Keratinocyte (primary cell): ENCODE results near the gene TENT4A. TPM values are rescaled to one million over a fixed set of nuclear protein-coding genes. Genes with fewer than 3 reads are reported as not detected.

Source experiments
- DNase-seq: peaks from one replicate; pipeline ENCODE4 v3.0.0-alpha.2; 2011; ENCODE audit warnings: low read depth, missing footprints, low spot score
- FAIRE-seq: peaks from 2 replicates; lab custom pipeline; 2011; peaks lifted over from hg19 to GRCh38; lab: Jason Lieb, UNC
- H2AFZ ChIP-seq: 2 replicates; pipeline ENCODE4 v1.6.0; 2012; ENCODE audit warnings: low read length, control low read depth, inconsistent platforms; ENCODE audit not compliant: control insufficient read depth
- H3K27ac ChIP-seq: 2 replicates; pipeline ENCODE4 v1.5.1; 2011; ENCODE audit warnings: low read length; ENCODE audit not compliant: control insufficient read depth, insufficient read depth
- H3K27me3 ChIP-seq: 3 replicates; pipeline ENCODE4 v1.6.0; 2011; ENCODE audit warnings: low read length; ENCODE audit not compliant: control insufficient read depth, insufficient read depth; ENCODE audit errors: extremely low read depth
- H3K36me3 ChIP-seq, 2 experiments: 2 replicates in 1 of 2; 3 replicates in 1 of 2; pipeline ENCODE4 v1.5.1; 2011; ENCODE audit warnings: low read length in 2 of 2, mild to moderate bottlenecking in 1 of 2; ENCODE audit not compliant: control insufficient read depth in 2 of 2, insufficient read depth in 2 of 2; ENCODE audit errors: extremely low read depth in 1 of 2
- H3K4me1 ChIP-seq: 3 replicates; pipeline ENCODE4 v1.5.1; 2011; ENCODE audit warnings: low read length; ENCODE audit not compliant: control insufficient read depth, insufficient read depth; ENCODE audit errors: extremely low read depth
- H3K4me2 ChIP-seq: 3 replicates; pipeline ENCODE4 v1.6.0; 2011; ENCODE audit warnings: low read depth, low read length; ENCODE audit not compliant: control insufficient read depth, insufficient read depth; ENCODE audit errors: extremely low read depth
- H3K4me3 ChIP-seq, 3 experiments: fragments of 200-600 bp in 1 of 3; sonication (generic) in 1 of 3; 2 replicates in 2 of 3; 3 replicates in 1 of 3; pipeline ENCODE4 v1.5.1; 2011 to 2016; ENCODE audit warnings: low read length in 3 of 3, mild to moderate bottlenecking in 3 of 3, control low read depth in 2 of 3, inconsistent platforms in 1 of 3, low read depth in 1 of 3, mixed read lengths in 1 of 3, mixed run types in 1 of 3, moderate library complexity in 1 of 3; ENCODE audit not compliant: control insufficient read depth in 2 of 3, insufficient read depth in 2 of 3; ENCODE audit errors: extremely low read depth in 1 of 3
- H3K79me2 ChIP-seq: 2 replicates; pipeline ENCODE4 v1.6.0; 2012; ENCODE audit warnings: low read length; ENCODE audit not compliant: control insufficient read depth, insufficient read depth
- H3K9ac ChIP-seq: 3 replicates; pipeline ENCODE4 v1.6.0; 2011; ENCODE audit warnings: low read length; ENCODE audit not compliant: control insufficient read depth, insufficient read depth; ENCODE audit errors: extremely low read depth
- H3K9me1 ChIP-seq: 3 replicates; pipeline ENCODE4 v1.6.0; 2011; ENCODE audit warnings: low read length; ENCODE audit not compliant: control insufficient read depth, insufficient read depth; ENCODE audit errors: extremely low read depth
- H3K9me3 ChIP-seq: 2 replicates; pipeline ENCODE4 v1.5.1; 2012; ENCODE audit warnings: low read depth, low read length; ENCODE audit not compliant: control insufficient read depth
- H4K20me1 ChIP-seq: 3 replicates; pipeline ENCODE4 v1.6.0; 2011; ENCODE audit warnings: low read length; ENCODE audit not compliant: control insufficient read depth, insufficient read depth; ENCODE audit errors: extremely low read depth
- EZH2 ChIP-seq: IDR thresholded peaks from one replicate; pipeline ENCODE4 v1.6.1; 2012; ENCODE audit warnings: inconsistent platforms, mild to moderate bottlenecking, low read length, moderate library complexity
- dilution Hi-C: fragments of 300-500 bp; cut with MboI; formaldehyde crosslinking; loops from one replicate; pipeline ENCODE4 v1.7.0; 2020; ENCODE audit warnings: low sequenced_read_pairs; ENCODE audit not compliant: extremely low pct_ligation_motif_present
- polyA plus RNA-seq, 5 experiments: library from polyadenylated mRNA; depleted of rRNA in 3 of 5; stranded (reverse) in 3 of 5; stranded (forward) in 1 of 5; unstranded in 1 of 5; fragments of >200 nt; gene quantifications; 1 replicate in 1 of 5; 2 replicates in 3 of 5; 3 replicates in 1 of 5; pipeline versions ENCODE4 v1.2.1 to v1.2.3, GENCODE V29; 2011 to 2012; ENCODE audit warnings: missing spikeins in 2 of 5, low read depth in 1 of 5, low replicate concordance in 1 of 5
- TF ChIP-seq, protein P1 (sequence below), 3 experiments: IDR thresholded peaks in 1 of 3; conservative IDR thresholded peaks in 1 of 3; optimal IDR thresholded peaks in 1 of 3; 2 replicates in 2 of 3; 3 replicates in 1 of 3; pipeline versions ENCODE3 to v1.5.1; 2011; ENCODE audit warnings: low read length in 3 of 3, mild to moderate bottlenecking in 3 of 3, moderate library complexity in 2 of 3, control low read depth in 1 of 3, inconsistent platforms in 1 of 3; ENCODE audit not compliant: insufficient read depth in 2 of 3; ENCODE audit errors: extremely low read depth in 1 of 3

TENT4A gene
- polyA plus RNA-seq, 1 donor (not counting 4 experiments of a cell fraction or from before 2014, with no cell fraction given), result 5.9 TPM

DNA sequence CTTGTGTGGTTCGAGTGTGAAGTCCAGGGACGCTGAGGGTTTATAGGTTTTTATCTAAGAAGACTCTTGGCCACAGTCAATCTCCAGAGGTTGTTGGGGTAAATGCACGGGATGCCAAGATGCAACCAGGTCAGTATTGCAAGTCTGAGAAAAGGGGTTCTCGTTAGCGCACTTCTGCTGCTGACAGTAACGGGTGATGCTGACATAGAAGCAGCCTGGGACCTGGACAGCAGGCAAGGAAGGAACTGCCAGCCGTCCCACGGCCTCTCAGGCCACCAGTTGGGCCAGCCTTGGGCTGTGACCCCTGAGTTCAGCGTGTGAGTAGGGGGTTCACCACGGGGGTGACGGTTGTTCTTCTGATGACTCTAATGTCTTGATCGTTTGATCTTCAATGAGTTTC, 39.0 kb downstream of the TENT4A start:
- peaks cover 7% of the 10 kb centered on the region for H4K20me1 ChIP-seq
- H3K9me3 ChIP-seq, result no peaks in the 10 kb centered on the region
- dilution Hi-C loops, result no loop called here
- no peaks in the 10 kb centered on the region for H3K27me3 ChIP-seq
- TF ChIP-seq EZH2, result no peak
- TF ChIP-seq, protein P1, sequence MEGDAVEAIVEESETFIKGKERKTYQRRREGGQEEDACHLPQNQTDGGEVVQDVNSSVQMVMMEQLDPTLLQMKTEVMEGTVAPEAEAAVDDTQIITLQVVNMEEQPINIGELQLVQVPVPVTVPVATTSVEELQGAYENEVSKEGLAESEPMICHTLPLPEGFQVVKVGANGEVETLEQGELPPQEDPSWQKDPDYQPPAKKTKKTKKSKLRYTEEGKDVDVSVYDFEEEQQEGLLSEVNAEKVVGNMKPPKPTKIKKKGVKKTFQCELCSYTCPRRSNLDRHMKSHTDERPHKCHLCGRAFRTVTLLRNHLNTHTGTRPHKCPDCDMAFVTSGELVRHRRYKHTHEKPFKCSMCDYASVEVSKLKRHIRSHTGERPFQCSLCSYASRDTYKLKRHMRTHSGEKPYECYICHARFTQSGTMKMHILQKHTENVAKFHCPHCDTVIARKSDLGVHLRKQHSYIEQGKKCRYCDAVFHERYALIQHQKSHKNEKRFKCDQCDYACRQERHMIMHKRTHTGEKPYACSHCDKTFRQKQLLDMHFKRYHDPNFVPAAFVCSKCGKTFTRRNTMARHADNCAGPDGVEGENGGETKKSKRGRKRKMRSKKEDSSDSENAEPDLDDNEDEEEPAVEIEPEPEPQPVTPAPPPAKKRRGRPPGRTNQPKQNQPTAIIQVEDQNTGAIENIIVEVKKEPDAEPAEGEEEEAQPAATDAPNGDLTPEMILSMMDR (optimal IDR thresholded peaks at IDR 0.05 in 1 of 3, IDR thresholded peaks at IDR 0.05 in 1 of 3, conservative IDR thresholded peaks at IDR 0.05 in 1 of 3; ENCODE audit: extremely low read depth in 1 of 3, insufficient read depth in 2 of 3, low read length in 3 of 3), result no peak
- H3K27ac ChIP-seq, result no peak overlapping the region
- H2AFZ ChIP-seq, result no peak overlapping the region
- H3K4me3 ChIP-seq, result no peak overlapping the region
- H3K4me1 ChIP-seq, result no peaks in the 10 kb centered on the region
- H3K4me2 ChIP-seq, result no peak overlapping the region
- peaks cover 22% of the 10 kb centered on the region for H3K79me2 ChIP-seq
- DNase-seq (no peak), FAIRE-seq (no peak)
- H3K9me1 ChIP-seq, result no peaks in the 10 kb centered on the region
- H3K36me3 ChIP-seq, result peaks cover 40 to 56% of the 10 kb centered on the region in 2 experiments
- H3K9ac ChIP-seq, result no peak overlapping the region

DNA sequence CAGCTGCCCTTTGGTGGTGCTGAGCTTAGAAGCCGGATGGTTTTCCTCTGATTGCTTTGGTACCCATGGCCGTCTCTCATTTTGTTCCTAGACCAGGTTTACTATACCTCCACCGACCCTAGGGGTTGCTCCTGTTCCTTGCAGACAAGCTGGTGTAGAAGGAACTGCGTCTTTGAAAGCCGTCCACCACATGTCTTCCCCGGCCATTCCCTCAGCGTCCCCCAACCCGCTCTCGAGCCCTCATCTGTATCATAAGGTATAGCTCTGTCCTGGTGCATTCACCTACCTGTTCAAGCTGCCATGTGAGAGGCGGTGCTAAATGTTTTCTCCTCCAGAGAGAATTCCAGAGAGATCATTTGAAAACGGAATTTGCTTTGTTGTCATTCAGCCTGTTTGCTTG, 39.5 kb downstream of the TENT4A start:
- Histone ChIP-seq H3K79me2 (peaks cover 17% of the 10 kb centered on the region), H3K4me3 (no peak overlapping the region), H3K27ac (no peak overlapping the region), H4K20me1 (peaks cover 7% of the 10 kb centered on the region), H3K4me1 (no peaks in the 10 kb centered on the region), H3K36me3 (peaks cover 40 to 55% of the 10 kb centered on the region in 2 experiments), H3K4me2 (no peak overlapping the region), H3K9me1 (no peaks in the 10 kb centered on the region), H3K27me3 (no peaks in the 10 kb centered on the region), H3K9me3 (no peaks in the 10 kb centered on the region), H3K9ac (no peak overlapping the region), H2AFZ (no peak overlapping the region)
- DNase-seq, result no peak
- TF ChIP-seq EZH2, result no peak
- TF ChIP-seq, protein P1 (optimal IDR thresholded peaks at IDR 0.05 in 1 of 3, IDR thresholded peaks at IDR 0.05 in 1 of 3, conservative IDR thresholded peaks at IDR 0.05 in 1 of 3; ENCODE audit: extremely low read depth in 1 of 3, insufficient read depth in 2 of 3, low read length in 3 of 3), result no peak
- dilution Hi-C loops, result no loop called here
- no peak for FAIRE-seq
